Measurements from ENCODE around the gene RAP1GAP.

GRCh38 chr1:21648352-21648730 is 20.8 kb downstream of the RAP1GAP start:
- TF ChIP-seq CTCF (IDR thresholded peaks at IDR 0.05; ENCODE audit: low read length) (no peak), EZH2phosphoT487 (IDR thresholded peaks at IDR 0.05; ENCODE audit: low read length) (no peak)

All from MM.1S (cell line).